PFSK-1 (cell line): Measurements from ENCODE around the gene NHP2.

ENCODE experiments used
- POLR2AphosphoS5 ChIP-seq: IDR thresholded peaks from 2 replicates; pipeline ENCODE4 v1.6.1; 2012; ENCODE audit warnings: low read depth, mild to moderate bottlenecking, control low read depth, low read length, moderate library complexity
- SIN3A ChIP-seq: IDR thresholded peaks from 2 replicates; pipeline ENCODE4 v1.6.1; 2012; ENCODE audit warnings: mild to moderate bottlenecking, low read length, moderate library complexity, borderline replicate concordance; ENCODE audit not compliant: insufficient read depth
- TAF1 ChIP-seq: IDR thresholded peaks from 2 replicates; pipeline ENCODE4 v1.6.1; 2012; ENCODE audit warnings: low read length, control low read depth, borderline replicate concordance; ENCODE audit not compliant: insufficient read depth
- TF ChIP-seq, protein P1 (sequence below), 2 experiments: IDR thresholded peaks; 2 replicates each; pipeline versions ENCODE4 v1.6.1 to v1.8.0; 2011 to 2012; ENCODE audit warnings: low read depth in 2 of 2, low read length in 2 of 2, control low read depth in 1 of 2, inconsistent platforms in 1 of 2, mild to moderate bottlenecking in 1 of 2, moderate library complexity in 1 of 2; ENCODE audit not compliant: insufficient read depth in 1 of 2

DNA sequence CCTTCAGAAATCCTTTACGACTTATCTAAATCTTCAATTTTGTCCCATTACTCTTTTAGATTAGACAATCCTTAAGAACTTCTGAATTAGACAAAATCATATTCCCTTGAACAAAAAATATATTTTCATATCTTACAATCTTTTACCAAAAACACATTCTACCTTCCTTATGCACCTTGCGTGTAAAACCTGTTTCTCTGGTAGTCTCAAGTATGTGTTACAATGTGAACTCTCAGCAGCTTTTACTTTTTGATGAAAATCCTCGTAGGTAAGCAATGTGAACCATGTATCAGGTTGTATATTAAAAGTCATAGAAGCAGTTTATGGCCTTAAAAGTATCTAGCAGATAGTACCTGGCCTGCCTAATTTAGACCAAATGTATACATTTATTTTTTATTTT, 20.8 kb upstream of the NHP2 start:
- no peak for TF ChIP-seq TAF1
- no peak for TF ChIP-seq SIN3A
- TF ChIP-seq, protein P1, sequence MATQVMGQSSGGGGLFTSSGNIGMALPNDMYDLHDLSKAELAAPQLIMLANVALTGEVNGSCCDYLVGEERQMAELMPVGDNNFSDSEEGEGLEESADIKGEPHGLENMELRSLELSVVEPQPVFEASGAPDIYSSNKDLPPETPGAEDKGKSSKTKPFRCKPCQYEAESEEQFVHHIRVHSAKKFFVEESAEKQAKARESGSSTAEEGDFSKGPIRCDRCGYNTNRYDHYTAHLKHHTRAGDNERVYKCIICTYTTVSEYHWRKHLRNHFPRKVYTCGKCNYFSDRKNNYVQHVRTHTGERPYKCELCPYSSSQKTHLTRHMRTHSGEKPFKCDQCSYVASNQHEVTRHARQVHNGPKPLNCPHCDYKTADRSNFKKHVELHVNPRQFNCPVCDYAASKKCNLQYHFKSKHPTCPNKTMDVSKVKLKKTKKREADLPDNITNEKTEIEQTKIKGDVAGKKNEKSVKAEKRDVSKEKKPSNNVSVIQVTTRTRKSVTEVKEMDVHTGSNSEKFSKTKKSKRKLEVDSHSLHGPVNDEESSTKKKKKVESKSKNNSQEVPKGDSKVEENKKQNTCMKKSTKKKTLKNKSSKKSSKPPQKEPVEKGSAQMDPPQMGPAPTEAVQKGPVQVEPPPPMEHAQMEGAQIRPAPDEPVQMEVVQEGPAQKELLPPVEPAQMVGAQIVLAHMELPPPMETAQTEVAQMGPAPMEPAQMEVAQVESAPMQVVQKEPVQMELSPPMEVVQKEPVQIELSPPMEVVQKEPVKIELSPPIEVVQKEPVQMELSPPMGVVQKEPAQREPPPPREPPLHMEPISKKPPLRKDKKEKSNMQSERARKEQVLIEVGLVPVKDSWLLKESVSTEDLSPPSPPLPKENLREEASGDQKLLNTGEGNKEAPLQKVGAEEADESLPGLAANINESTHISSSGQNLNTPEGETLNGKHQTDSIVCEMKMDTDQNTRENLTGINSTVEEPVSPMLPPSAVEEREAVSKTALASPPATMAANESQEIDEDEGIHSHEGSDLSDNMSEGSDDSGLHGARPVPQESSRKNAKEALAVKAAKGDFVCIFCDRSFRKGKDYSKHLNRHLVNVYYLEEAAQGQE (IDR thresholded peaks at IDR 0.05; ENCODE audit: insufficient read depth in 1 of 2, low read depth in 2 of 2, low read length in 2 of 2) = no peak
- no peak for TF ChIP-seq POLR2AphosphoS5
